Activated CD8-positive, alpha-beta memory T cell treated with anti-CD3 and anti-CD28 coated beads for 36 hours (primary cell): Measurements from ENCODE around the gene EML6. TPM values are rescaled to one million over a fixed set of nuclear protein-coding genes. Genes with fewer than 3 reads are reported as not detected.

Experiments used
- CTCF ChIA-PET: fragments of 350-600 bp; sonication (Branson Sonifier 250); formaldehyde crosslinking; loops from one replicate; lab custom pipeline; 2021; ENCODE audit warnings: antibody characterized with exemption; lab: Charles Lee
- POLR2A ChIA-PET: fragments of 350-600 bp; sonication (Branson Sonifier 250); formaldehyde crosslinking; loops from one replicate; lab custom pipeline; 2021; ENCODE audit warnings: antibody characterized with exemption; lab: Charles Lee
- total RNA-seq, 2 experiments: library from RNA; stranded (reverse); gene quantifications; one replicate each; pipeline ENCODE4 v1.2.3, GENCODE V29; 2021

Gene EML6
- total RNA-seq, 2 experiments from 2014 or later: 0.89 to 1.7 TPM

DNA sequence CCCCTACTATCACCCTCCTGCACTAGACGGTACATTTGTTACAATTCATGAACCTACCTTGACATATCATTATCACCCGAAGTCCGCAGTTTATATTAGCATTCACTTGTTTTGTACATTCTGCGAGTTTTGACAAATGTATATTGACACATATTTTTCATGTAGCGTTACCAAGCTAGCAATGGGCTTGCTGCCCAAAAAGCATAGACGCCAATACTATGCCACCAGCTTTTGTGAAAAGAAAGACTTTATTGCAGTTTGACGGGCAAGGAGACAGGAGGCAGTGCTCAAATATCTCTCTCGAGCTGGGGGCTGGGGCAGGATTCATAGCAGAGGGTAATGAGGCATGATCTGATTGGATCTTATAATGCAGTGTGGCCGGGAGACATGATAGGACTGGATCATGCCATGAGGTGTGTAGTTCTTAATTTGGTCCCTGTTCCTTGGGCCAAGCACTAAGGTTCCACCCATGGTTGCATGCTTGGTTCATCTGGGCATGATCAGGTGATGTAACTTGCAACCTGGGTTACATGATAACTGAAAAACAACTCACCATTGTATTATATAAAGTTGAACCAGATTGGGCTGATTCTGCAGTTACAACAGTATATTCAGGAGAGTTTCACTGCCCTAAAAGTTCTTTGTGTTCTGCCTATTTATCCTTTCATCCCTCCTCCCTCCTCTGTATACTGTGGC is 164.5 kb downstream of the EML6 start:
- ChIA-PET POLR2A (no interaction called here), CTCF (no interaction called here)

GRCh38 chr2:54889053-54889452 is 165.6 kb downstream of the EML6 start:
- ChIA-PET CTCF (no interaction called here), POLR2A (no interaction called here)

GRCh38 chr2:54891909-54892308 is 168.4 kb downstream of the EML6 start:
- CTCF ChIA-PET: no interaction called here
- POLR2A ChIA-PET: no interaction called here

DNA sequence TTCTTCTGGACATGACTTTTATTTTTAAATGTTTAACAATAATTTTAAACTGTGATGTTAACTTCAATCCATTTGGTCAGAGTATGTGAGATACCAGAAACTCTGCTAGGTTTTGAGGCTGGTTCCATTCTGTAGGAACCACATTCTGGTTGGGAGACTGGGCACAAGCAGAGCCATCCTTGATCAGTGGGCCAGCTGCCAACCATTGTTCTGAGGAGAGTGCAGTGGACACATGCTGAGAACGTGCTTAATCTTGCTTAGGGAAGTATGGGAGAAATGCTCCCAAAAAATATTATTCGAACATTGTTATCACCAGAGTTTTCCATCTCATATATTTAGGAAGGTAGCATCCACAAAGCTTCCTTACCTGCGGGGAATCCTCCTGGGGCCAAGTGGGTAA is 171.0 kb downstream of the EML6 start:
- ChIA-PET CTCF (interaction anchor here (1.0 kb wide), 1 partner anchor 55 kb away, joined by 4 read pairs; no protein-coding TSS in a partner anchor), POLR2A (no interaction called here)

DNA sequence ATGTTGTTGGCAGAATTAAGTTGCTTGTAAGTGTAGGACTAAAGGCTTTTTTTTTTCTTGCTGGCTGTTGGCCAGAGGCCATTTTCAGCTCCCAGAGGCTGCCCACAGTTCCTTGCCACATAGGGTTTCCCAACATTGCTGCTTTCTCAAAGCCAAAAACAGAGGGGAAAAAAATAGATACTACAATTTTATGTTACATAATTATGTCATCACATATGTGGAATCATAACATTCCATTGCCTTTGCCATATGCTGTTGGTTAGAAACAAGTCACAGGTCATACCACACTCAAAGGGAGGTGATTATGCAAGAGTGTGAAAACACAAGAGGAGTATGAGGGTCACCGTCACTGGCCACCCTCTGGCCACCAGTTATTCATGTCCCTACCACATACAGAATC is 172.3 kb downstream of the EML6 start:
- POLR2A ChIA-PET: no interaction called here
- CTCF ChIA-PET: no interaction called here

- ChIA-PET CTCF (no interaction called here), POLR2A (no interaction called here)
These were observed 174.2 kb downstream of the EML6 start for GRCh38 chr2:54897420-54898310.

- CTCF ChIA-PET: interaction anchor here (0.7 to 1.1 kb wide), 2 partner anchors 60 to 270 kb away, joined by 3 to 6 read pairs; no protein-coding TSS in a partner anchor
These were observed 175.2 kb downstream of the EML6 start for GRCh38 chr2:54898456-54899226.

DNA sequence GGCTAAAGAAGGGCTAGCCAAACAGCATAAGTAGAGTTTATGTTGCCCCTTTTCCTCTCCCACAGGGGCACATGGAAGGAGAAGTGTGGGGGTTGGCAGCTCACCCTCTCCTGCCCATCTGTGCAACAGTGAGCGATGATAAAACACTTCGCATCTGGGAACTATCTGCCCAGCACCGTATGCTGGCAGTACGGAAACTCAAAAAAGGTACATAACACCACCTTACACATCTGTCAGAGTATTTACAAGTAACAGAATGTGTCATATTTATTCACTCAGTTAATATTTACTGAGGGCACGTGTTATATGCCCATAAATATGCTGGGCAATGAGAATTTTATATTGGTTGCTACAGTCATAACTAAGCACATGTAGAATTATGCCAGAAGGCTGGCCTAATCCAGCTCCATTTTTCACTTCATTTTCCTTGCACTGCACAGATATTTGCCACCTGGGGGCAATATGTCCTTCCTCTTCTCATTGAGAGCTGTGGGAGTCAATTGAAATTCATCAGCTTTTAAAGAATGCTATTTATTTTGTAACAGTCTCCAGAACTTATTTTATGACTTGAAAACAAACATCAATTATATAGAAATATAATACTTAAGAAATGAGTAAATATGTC is 176.2 kb downstream of the EML6 start:
- ChIA-PET CTCF (interaction anchor here (0.5 to 1.1 kb wide), 3 partner anchors 61 to 301 kb away, joined by 3 to 6 read pairs (median 3); no protein-coding TSS in a partner anchor), POLR2A (no interaction called here)

More at GRCh38 chr2:54898456-54899226, 175.2 kb downstream of the EML6 start:
- POLR2A ChIA-PET: no interaction called here

DNA sequence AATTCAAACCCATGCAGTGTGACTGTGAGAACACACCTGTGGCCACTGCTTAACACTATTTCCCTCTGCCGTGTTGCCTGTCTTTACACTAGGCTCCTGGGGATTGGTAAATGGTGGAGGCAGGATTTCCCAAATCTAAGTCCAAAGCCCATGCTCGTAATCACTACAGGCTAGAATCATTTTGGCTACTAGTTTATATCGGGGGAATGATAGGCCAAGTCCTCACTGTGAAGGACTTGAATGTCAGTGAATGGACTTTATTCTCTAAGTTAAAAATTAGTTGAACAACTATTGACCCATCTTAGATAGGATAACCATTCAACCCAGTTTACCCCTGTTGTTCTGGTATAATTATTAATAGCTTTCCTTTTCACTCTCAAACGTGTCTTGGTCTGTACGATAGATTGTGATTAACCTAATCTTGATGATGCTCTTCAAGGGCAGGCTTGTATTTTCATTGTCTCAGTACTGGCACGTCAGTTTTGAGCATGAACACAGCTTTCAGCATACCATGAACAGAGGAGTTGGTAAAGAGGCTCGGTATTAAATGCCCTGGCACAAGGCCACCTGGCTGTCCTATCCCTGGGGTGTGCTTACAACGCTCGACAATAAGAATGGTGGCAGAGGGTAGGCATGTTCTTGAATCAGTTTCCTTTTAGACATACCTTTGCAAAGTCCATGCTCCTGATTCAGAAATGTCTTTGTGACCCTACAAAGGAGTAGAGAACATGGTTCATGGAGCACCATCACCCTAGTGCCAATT is 177.9 kb downstream of the EML6 start:
- CTCF ChIA-PET: interaction anchor here (0.5 kb wide), 1 partner anchor 39 kb away, joined by 4 read pairs; no protein-coding TSS in a partner anchor

DNA sequence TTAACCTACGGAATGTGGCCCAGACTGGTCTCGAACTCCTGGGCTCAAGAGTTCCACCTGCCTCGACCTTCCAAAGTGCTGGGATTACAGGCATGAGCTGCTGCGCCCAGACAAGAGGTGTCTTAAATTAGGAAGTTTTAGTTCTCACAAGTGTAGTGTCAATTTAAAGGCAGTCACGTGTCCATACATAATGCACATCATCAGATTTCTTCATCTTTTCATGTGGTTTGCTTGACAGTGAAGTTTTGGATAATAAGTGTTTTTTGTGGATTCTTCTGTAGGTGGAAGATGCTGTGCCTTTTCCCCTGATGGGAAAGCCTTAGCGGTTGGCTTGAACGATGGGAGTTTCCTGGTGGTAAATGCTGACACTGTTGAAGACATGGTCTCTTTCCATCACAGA is 179.3 kb downstream of the EML6 start:
- CTCF ChIA-PET: interaction anchor here (0.7 kb wide), 1 partner anchor 148 kb away, joined by 3 read pairs; the partner anchor contains the start of gene RTN4
- POLR2A ChIA-PET: no interaction called here

More for the DNA sequence above, 177.9 kb downstream of the EML6 start:
- POLR2A ChIA-PET: no interaction called here

DNA sequence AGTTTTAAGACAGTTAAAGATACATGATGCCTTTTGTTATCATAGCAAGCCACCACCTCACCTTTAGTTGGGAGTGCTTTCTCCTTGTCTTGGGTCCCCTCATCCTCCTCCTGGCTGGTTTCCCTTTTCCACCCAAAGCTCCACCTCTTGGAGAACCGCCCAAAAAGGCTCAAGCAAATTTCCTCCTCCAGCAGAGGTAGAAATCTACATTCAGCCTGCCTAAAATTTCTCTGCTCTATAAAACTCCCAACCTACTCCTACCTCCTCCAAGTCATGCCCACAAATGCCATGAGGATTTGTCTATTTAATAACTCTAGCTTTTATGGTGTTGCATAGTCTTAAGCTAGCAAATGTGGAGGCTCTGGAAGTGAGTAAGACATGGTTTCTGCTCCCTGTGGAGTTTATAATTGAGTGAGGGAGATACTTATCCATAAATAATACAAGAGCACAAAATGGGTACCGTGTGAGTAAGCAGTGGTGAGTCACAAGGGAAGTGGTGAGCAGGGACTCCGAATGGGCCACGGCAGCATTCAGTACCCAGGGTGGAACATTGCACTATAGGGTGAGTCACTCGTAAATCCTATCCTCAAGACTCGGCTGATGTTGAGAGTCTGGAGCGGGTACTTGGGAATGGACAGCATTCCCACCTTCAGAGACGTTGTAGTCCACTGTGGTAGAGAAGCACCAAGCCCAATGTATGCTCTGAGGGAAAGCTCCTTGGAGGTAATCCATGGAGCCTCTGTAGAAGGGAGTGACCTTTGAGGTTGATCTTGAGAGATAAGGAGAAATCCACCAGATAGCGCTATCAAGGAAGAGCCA is 180.5 kb downstream of the EML6 start:
- ChIA-PET POLR2A (no interaction called here), CTCF (interaction anchor here (0.5 to 1.0 kb wide), 2 partner anchors 75 to 264 kb away, joined by 3 to 4 read pairs; no protein-coding TSS in a partner anchor)

- ChIA-PET CTCF (interaction anchor here (0.5 to 1.0 kb wide), 2 partner anchors 74 to 263 kb away, joined by 3 to 4 read pairs; no protein-coding TSS in a partner anchor), POLR2A (no interaction called here)
These were observed 181.4 kb downstream of the EML6 start for GRCh38 chr2:54904836-54905235.

DNA sequence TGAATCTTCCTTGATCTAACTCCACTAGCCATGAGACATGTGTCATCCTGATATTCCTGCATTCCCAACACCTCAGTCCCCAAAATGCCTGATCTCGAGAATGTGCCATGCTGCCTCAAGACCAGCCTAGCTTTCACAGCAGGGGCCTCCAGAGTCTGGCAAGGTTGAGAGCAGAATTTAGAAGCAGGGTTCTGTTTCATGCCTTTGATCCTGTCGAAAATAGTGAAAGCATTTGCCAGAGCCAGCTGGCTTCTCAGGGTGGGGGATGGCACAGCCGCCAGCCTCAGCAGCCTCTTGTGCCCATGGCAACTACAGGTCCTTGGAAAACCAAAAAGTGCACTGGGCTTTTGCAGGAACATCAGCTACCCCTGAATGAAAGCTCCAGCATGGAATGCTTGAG is 183.3 kb downstream of the EML6 start:
- ChIA-PET CTCF (no interaction called here), POLR2A (no interaction called here)

GRCh38 chr2:54907663-54908062 is 184.2 kb downstream of the EML6 start:
- ChIA-PET CTCF (no interaction called here), POLR2A (no interaction called here)

DNA sequence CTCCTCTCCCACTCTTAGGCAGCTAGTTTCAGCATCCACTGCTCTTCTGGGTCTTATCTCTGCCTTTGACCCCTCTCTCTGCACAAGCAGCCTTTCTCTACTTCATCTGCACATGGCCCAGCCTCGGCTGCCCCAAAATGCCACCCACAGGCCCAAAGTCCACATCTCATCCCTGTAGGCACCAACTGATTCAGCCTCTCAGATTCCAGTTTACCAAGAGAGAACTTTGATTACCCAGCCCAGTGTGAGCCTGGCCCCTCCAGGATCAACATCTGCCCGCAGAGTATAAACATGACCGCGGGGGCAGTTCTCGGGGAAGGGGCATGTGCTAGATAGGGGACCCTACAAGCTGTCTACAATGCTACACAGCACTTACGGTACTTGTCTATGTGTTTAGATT is 185.1 kb downstream of the EML6 start:
- ChIA-PET CTCF (no interaction called here), POLR2A (no interaction called here)

DNA sequence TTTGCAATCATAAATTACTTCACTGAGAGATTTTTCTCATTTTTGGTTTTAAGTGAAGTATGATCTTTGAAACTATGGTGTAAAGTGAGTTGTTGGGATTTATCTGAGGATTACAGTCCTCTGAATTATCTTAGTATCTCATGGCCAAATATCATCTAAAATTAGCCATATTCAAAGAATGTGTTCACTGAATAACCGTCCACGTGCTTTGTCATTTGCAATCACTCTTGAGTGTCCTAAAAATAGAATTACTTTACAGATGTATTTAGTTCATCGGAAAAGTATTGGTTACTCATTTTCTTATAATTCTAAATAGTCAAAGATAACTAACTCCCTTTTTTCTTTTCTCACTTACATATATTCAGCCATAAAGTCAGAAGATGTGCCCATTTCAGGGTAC is 185.5 kb downstream of the EML6 start:
- ChIA-PET CTCF (no interaction called here), POLR2A (no interaction called here)

DNA sequence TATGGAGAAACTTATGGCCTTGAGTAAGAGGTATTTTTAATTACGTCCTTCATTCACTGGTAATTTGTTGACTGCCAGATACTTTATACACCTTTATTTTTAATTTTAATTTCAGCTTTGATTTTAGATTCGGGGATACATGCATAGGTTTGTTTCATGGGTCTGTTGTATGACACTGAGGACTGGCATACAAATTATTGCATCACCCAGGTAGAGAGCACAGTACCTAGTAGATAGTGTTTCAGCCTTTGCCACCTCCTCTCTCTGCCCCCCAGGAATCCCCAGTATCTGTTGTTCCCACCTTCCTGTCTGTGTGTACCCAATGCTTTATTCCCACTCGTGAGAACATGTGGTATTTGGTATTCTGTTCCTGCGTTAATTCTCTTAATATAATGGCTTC is 188.8 kb downstream of the EML6 start:
- POLR2A ChIA-PET: no interaction called here
- CTCF ChIA-PET: no interaction called here
